MM.1S (cell line): ENCODE measurements around the gene FZR1.

Source experiments
- DNase-seq: peaks from one replicate; pipeline ENCODE4 v3.0.0-alpha.2; 2015
- H2AFZ ChIP-seq: fragments of 300-600 bp; sonication (generic); 2 replicates; pipeline ENCODE4 v1.6.0; 2016; ENCODE audit warnings: antibody characterized with exemption, low read length
- H3F3A ChIP-seq: fragments of 300-600 bp; sonication (generic); 2 replicates; pipeline ENCODE4 v1.6.1; 2016; ENCODE audit warnings: mild to moderate bottlenecking, antibody characterized with exemption, low read length, moderate library complexity, mixed read lengths; ENCODE audit not compliant: insufficient read depth
- H3K27ac ChIP-seq: fragments of 300-600 bp; sonication (generic); 2 replicates; pipeline ENCODE4 v1.5.1; 2016; ENCODE audit warnings: mild to moderate bottlenecking, low read length
- H3K27me3 ChIP-seq: fragments of 300-600 bp; sonication (generic); replicated peaks from 2 replicates; pipeline ENCODE4 v1.6.0; 2016; ENCODE audit warnings: low read length; ENCODE audit not compliant: insufficient read depth
- H3K36me3 ChIP-seq: fragments of 300-600 bp; sonication (generic); replicated peaks from 2 replicates; pipeline ENCODE4 v1.6.1; 2016; ENCODE audit warnings: mild to moderate bottlenecking, low read length, mixed read lengths; ENCODE audit not compliant: insufficient read depth
- H3K4me1 ChIP-seq: fragments of 300-600 bp; sonication (generic); 2 replicates; pipeline ENCODE4 v1.6.1; 2016; ENCODE audit warnings: low read length, mixed read lengths
- H3K4me2 ChIP-seq: fragments of 300-600 bp; sonication (generic); 2 replicates; pipeline ENCODE4 v1.6.0; 2016; ENCODE audit warnings: low read depth, low read length
- H3K4me3 ChIP-seq: fragments of 300-600 bp; sonication (generic); 2 replicates; pipeline ENCODE4 v1.5.1; 2016; ENCODE audit warnings: low read length, mixed read lengths
- H3K79me2 ChIP-seq: fragments of 300-600 bp; sonication (generic); 2 replicates; pipeline ENCODE4 v1.6.1; 2016; ENCODE audit warnings: mixed run types, low read length, mixed read lengths
- H3K9ac ChIP-seq: fragments of 300-600 bp; sonication (generic); 2 replicates; pipeline ENCODE4 v1.6.1; 2016; ENCODE audit warnings: low read length, mixed read lengths
- H3K9me2 ChIP-seq: fragments of 300-600 bp; sonication (generic); replicated peaks from 2 replicates; pipeline ENCODE4 v1.6.1; 2016; ENCODE audit warnings: mild to moderate bottlenecking, low read length, mixed read lengths; ENCODE audit not compliant: insufficient read depth
- H3K9me3 ChIP-seq: fragments of 300-600 bp; sonication (generic); replicated peaks from 2 replicates; pipeline ENCODE4 v1.6.1; 2016; ENCODE audit warnings: mild to moderate bottlenecking, low read length, mixed read lengths; ENCODE audit not compliant: insufficient read depth
- H4K20me1 ChIP-seq: fragments of 300-600 bp; sonication (generic); 2 replicates; pipeline ENCODE4 v1.6.1; 2016; ENCODE audit warnings: mild to moderate bottlenecking, low read length, moderate library complexity, mixed read lengths; ENCODE audit not compliant: insufficient read depth
- CTCF ChIP-seq: fragments of 300-600 bp; sonication (generic); IDR thresholded peaks from 2 replicates; pipeline ENCODE4 v1.5.1; 2016; ENCODE audit warnings: antibody characterized with exemption, low read length, mixed read lengths
- EZH2 ChIP-seq: fragments of 300-600 bp; sonication (generic); optimal IDR thresholded peaks from 2 replicates; pipeline ENCODE3; 2017; ENCODE audit warnings: low read depth, mild to moderate bottlenecking, antibody characterized with exemption, low read length, mixed read lengths
- EZH2phosphoT487 ChIP-seq: fragments of 300-600 bp; sonication (generic); IDR thresholded peaks from 2 replicates; pipeline ENCODE4 v1.6.1; 2018; ENCODE audit warnings: antibody characterized with exemption, low read length

The FZR1 gene

GRCh38 chr19:3532154-3532786 is 26.2 kb downstream of the FZR1 start:
- no peak overlapping the region for H3K4me2 ChIP-seq
- no peaks in the 10 kb centered on the region for H3K79me2 ChIP-seq
- no peaks in the 10 kb centered on the region for H3K27me3 ChIP-seq
- H2AFZ ChIP-seq, result no peak overlapping the region
- no peak for TF ChIP-seq EZH2phosphoT487
- TF ChIP-seq CTCF, result no peak
- TF ChIP-seq EZH2, result no peak
- no peak overlapping the region for H3K27ac ChIP-seq
- H3K4me3 ChIP-seq, result no peak overlapping the region
- no peaks in the 10 kb centered on the region for H4K20me1 ChIP-seq
- H3K9me2 ChIP-seq, result no peaks in the 10 kb centered on the region
- H3K9me3 ChIP-seq, result no peaks in the 10 kb centered on the region
- no peaks in the 10 kb centered on the region for H3F3A ChIP-seq
- DNase-seq, result no peak
- no peaks in the 10 kb centered on the region for H3K36me3 ChIP-seq
- H3K4me1 ChIP-seq, result no peaks in the 10 kb centered on the region
- H3K9ac ChIP-seq, result no peak overlapping the region

DNA sequence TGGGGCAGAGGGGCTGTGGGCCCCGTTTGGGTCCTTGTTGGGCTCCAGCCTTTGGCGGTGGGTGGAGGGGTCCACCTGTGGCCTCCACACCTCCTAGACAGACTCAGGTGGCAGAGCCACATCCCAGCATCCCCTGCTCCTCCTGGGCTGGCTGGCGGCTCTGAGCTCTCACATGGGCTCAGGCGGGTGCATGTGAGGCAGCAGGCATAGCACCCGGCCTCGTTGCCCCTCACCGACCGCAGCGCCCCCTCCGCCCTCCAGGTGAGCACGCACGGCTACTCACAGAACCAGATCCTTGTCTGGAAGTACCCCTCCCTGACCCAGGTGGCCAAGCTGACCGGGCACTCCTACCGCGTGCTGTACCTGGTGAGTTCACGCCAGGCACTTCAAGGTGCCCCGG is 26.9 kb downstream of the FZR1 start:
- no peak overlapping the region for H3K4me2 ChIP-seq
- H3K9ac ChIP-seq, result no peak overlapping the region
- no peaks in the 10 kb centered on the region for H3K27me3 ChIP-seq
- H3K9me2 ChIP-seq, result no peaks in the 10 kb centered on the region
- H3F3A ChIP-seq, result no peaks in the 10 kb centered on the region
- no peak overlapping the region for H3K27ac ChIP-seq
- no peak overlapping the region for H2AFZ ChIP-seq
- TF ChIP-seq EZH2 (no peak), CTCF (no peak), EZH2phosphoT487 (no peak)
- DNase-seq, result no peak
- H3K9me3 ChIP-seq, result no peaks in the 10 kb centered on the region
- H3K36me3 ChIP-seq, result no peaks in the 10 kb centered on the region
- H3K4me1 ChIP-seq, result no peaks in the 10 kb centered on the region
- H4K20me1 ChIP-seq, result no peaks in the 10 kb centered on the region
- no peaks in the 10 kb centered on the region for H3K79me2 ChIP-seq
- no peak overlapping the region for H3K4me3 ChIP-seq

GRCh38 chr19:3533563-3534216 is 27.6 kb downstream of the FZR1 start:
- Histone ChIP-seq H3K4me1 (no peaks in the 10 kb centered on the region), H3K27ac (no peak overlapping the region), H3K36me3 (no peaks in the 10 kb centered on the region), H3F3A (no peaks in the 10 kb centered on the region), H3K9me2 (no peaks in the 10 kb centered on the region), H3K9me3 (no peaks in the 10 kb centered on the region), H3K79me2 (no peaks in the 10 kb centered on the region), H3K9ac (no peak overlapping the region), H3K27me3 (no peaks in the 10 kb centered on the region), H3K4me3 (no peak overlapping the region), H2AFZ (no peak overlapping the region), H4K20me1 (no peaks in the 10 kb centered on the region), H3K4me2 (no peak overlapping the region)
- DNase-seq, result no peak
- no peak for TF ChIP-seq CTCF
- TF ChIP-seq EZH2phosphoT487, result no peak
- TF ChIP-seq EZH2, result no peak
